Fibroblast of skin of scalp (primary cell): ENCODE measurements around the gene MYCBPAP. TPM values are rescaled to one million over a fixed set of nuclear protein-coding genes. Genes with fewer than 3 reads are reported as not detected.

ENCODE experiments used
- DNase-seq: peaks from one replicate; pipeline ENCODE4 v3.0.0-alpha.2; 2013
- polyA plus RNA-seq, 2 experiments: library from polyadenylated mRNA; unstranded; fragments of 120-200 nt; gene quantifications; one replicate each; pipeline ENCODE4 v1.2.1, GENCODE V29; 2013; ENCODE audit not compliant: insufficient read length in 2 of 2

The MYCBPAP gene
- 0.65 TPM for polyA plus RNA-seq (2013, experiment 1 of 2; ENCODE audit: insufficient read length)
- polyA plus RNA-seq (2013, experiment 2 of 2; ENCODE audit: insufficient read length): 1.00 TPM

GRCh38 chr17:50507871-50508572 is at the start of gene MYCBPAP:
TSS of gene MYCBPAP (plus strand) at chr17:50508439. CDS start at chr17:50508675, 236 bp downstream.
- peak; percentile 84 for DNase-seq

GRCh38 chr17:50458701-50459676 is 49.2 kb upstream of the MYCBPAP start:
- DNase-seq: no peak

- DNase-seq: no peak
Measured at GRCh38 chr17:50459756-50460155, 48.5 kb upstream of the MYCBPAP start.

GRCh38 chr17:50460831-50461526 is 47.3 kb upstream of the MYCBPAP start:
- DNase-seq: no peak

GRCh38 chr17:50461550-50462132 is 46.6 kb upstream of the MYCBPAP start:
- no peak for DNase-seq

GRCh38 chr17:50462446-50462845 is 45.8 kb upstream of the MYCBPAP start:
- DNase-seq: no peak

GRCh38 chr17:50464121-50464520 is 44.1 kb upstream of the MYCBPAP start:
- no peak for DNase-seq

GRCh38 chr17:50464736-50465135 is 43.5 kb upstream of the MYCBPAP start:
- no peak for DNase-seq

GRCh38 chr17:50465171-50465570 is 43.1 kb upstream of the MYCBPAP start:
- DNase-seq: no peak

GRCh38 chr17:50465635-50466034 is 42.6 kb upstream of the MYCBPAP start:
- no peak for DNase-seq

- no peak for DNase-seq
Measured at GRCh38 chr17:50466371-50467113, 41.7 kb upstream of the MYCBPAP start.

GRCh38 chr17:50467114-50467854 is 41.0 kb upstream of the MYCBPAP start:
- DNase-seq: no peak

GRCh38 chr17:50467855-50468303 is 40.4 kb upstream of the MYCBPAP start:
- DNase-seq: no peak

- no peak for DNase-seq
Measured at GRCh38 chr17:50468304-50469207, 39.7 kb upstream of the MYCBPAP start, which contains the start of gene CHAD. TSS of gene CHAD (minus strand) at chr17:50468880. CDS start at chr17:50468813, 67 bp downstream.

GRCh38 chr17:50469208-50469605 is 39.0 kb upstream of the MYCBPAP start:
- DNase-seq: no peak

- DNase-seq: no peak
Measured at GRCh38 chr17:50469671-50470305, 38.5 kb upstream of the MYCBPAP start.

- DNase-seq: no peak
Measured at GRCh38 chr17:50470426-50470825, 37.8 kb upstream of the MYCBPAP start.

- DNase-seq: no peak
Measured at GRCh38 chr17:50471009-50471905, 37.0 kb upstream of the MYCBPAP start.
